Measurements from ENCODE around the gene RPLP1. TPM values are rescaled to one million over a fixed set of nuclear protein-coding genes. Genes with fewer than 3 reads are reported as not detected.
A peak's percentile ranks its signal among the peaks of the same experiment; 100 is the strongest.

The RPLP1 gene
- total and polyA plus RNA-seq, 8 donors = 99.1 to 2,495 (median 1,437) TPM

GRCh38 chr15:69424001-69424400 lies 28.6 kb upstream of the RPLP1 start:
- Histone ChIP-seq H3K4me3 (no peak overlapping the region), H3K27me3 (no peaks in the 10 kb centered on the region), H3K9me3 (no peaks in the 10 kb centered on the region), H3K27ac (no peak overlapping the region), H3K36me3 (peaks cover 0 to 6% (median 0%) of the 10 kb centered on the region in 4 donors), H3K4me1 (peaks cover 0 to 12% (median 2%) of the 10 kb centered on the region in 4 donors)
- 77 to 81% (median 79%) methylated on average over 2 of the region's 2 CpGs for whole genome bisulfite sequencing, 5 donors
- TF ChIP-seq EP300 (IDR thresholded peaks at IDR 0.05) (no peak), POLR2AphosphoS5 (IDR thresholded peaks at IDR 0.05) (no peak), POLR2A (IDR thresholded peaks at IDR 0.05) (no peak), CTCF (IDR thresholded peaks at IDR 0.05) (no peak)
- intact Hi-C loops (cut with DNase I; ENCODE audit: low total_unique reads) = no loop called here
- DNase-seq = no peak

GRCh38 chr15:69424748-69425413 lies 27.7 kb upstream of the RPLP1 start:
- peak overlapping the region in 3 of 5 donors; percentile 9 to 68 (median 36) for H3K27ac ChIP-seq
- H3K4me1 ChIP-seq = peaks cover 0 to 12% (median 2%) of the 10 kb centered on the region in 4 donors
- TF ChIP-seq CTCF (IDR thresholded peaks at IDR 0.05) (no peak), POLR2AphosphoS5 (IDR thresholded peaks at IDR 0.05) (peak in 1 of 3 donors; percentile 19)
- H3K9me3 ChIP-seq = no peaks in the 10 kb centered on the region
- H3K27me3 ChIP-seq = no peaks in the 10 kb centered on the region
- no peak overlapping the region for H3K4me3 ChIP-seq
- no peaks in the 10 kb centered on the region for H3K36me3 ChIP-seq
- intact Hi-C loops (cut with DNase I; ENCODE audit: low total_unique reads) = no loop called here
- peak in 1 of 2 donors; percentile 35 for DNase-seq
- WGBS, 5 donors = 34 to 60% (median 50%) methylated on average over 1 of the region's 1 CpG

GRCh38 chr15:69433831-69434230 lies 18.8 kb upstream of the RPLP1 start:
- intact Hi-C loops (cut with DNase I; ENCODE audit: low total_unique reads) = no loop called here
- no peaks in the 10 kb centered on the region for H3K36me3 ChIP-seq
- TF ChIP-seq CTCF (IDR thresholded peaks at IDR 0.05) = no peak
- no peak for TF ChIP-seq POLR2A (IDR thresholded peaks at IDR 0.05)
- no peak for TF ChIP-seq EP300 (IDR thresholded peaks at IDR 0.05)
- peaks cover 0 to 14% (median 0%) of the 10 kb centered on the region in 4 donors for H3K4me1 ChIP-seq
- H3K9me3 ChIP-seq = no peaks in the 10 kb centered on the region
- H3K27me3 ChIP-seq = no peaks in the 10 kb centered on the region
- DNase-seq = no peak
- H3K27ac ChIP-seq = no peak overlapping the region
- WGBS, 5 donors = 77 to 93% (median 91%) methylated on average over 1 of the region's 1 CpG
- H3K4me3 ChIP-seq = no peak overlapping the region

- Histone ChIP-seq H3K4me1 (peaks cover 0 to 15% (median 0%) of the 10 kb centered on the region in 4 donors), H3K4me3 (no peak overlapping the region), H3K27ac (no peak overlapping the region), H3K36me3 (no peaks in the 10 kb centered on the region), H3K27me3 (no peaks in the 10 kb centered on the region), H3K9me3 (no peaks in the 10 kb centered on the region)
- TF ChIP-seq POLR2A (IDR thresholded peaks at IDR 0.05) (no peak), EP300 (IDR thresholded peaks at IDR 0.05) (no peak), CTCF (IDR thresholded peaks at IDR 0.05) (no peak), POLR2AphosphoS5 (IDR thresholded peaks at IDR 0.05) (no peak)
- WGBS, 5 donors = 88 to 95% (median 92%) methylated on average over 5 of the region's 5 CpGs
- DNase-seq = no peak
- intact Hi-C loops (cut with DNase I; ENCODE audit: low total_unique reads) = no loop called here
These were observed 18.4 kb upstream of the RPLP1 start for GRCh38 chr15:69434238-69434637.
